ENCODE data around the gene CNNM1. TPM values are rescaled to one million over a fixed set of nuclear protein-coding genes. Genes with fewer than 3 reads are reported as not detected.
A peak's percentile ranks its signal among the peaks of the same experiment; 100 is the strongest.

The CNNM1 gene
- total RNA-seq (not detected), polyA plus RNA-seq (under 1 TPM in 1 of 4 donors, not detected in 3; 0.07 TPM)

DNA sequence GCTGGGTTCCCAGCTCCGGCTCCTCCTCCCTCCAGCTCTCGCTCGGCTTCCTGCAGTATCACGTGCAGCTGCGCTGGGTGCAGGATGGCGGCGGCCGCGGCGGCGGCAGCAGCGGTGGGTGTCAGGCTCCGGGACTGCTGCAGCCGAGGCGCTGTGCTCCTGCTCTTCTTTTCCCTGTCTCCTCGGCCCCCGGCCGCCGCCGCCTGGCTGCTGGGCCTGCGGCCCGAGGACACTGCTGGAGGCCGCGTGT, at the start of gene CNNM1:
CNNM1 (plus strand) TSS at position 53 of the 250 bp plus-strand sequence; CDS start at position 85, 32 bp downstream.
- Mint-ChIP-seq H3K27me3 (peaks cover 58% of the 10 kb centered on the region), H3K9me3 (peaks cover 0 to 7% (median 0%) of the 10 kb centered on the region in 7 donors), H3K27ac (no peak within 1 kb of the TSS), H3K4me1 (peaks cover 0 to 13% (median 5%) of the 10 kb centered on the region in 4 donors), H3K4me3 (peak within 1 kb of the TSS in 3 of 4 donors; percentile 48 to 63 (median 62)), H3K36me3 (no peaks in the 10 kb centered on the region)
- no peaks in the 10 kb centered on the region for H3K36me3 ChIP-seq (ENCODE audit: control insufficient read depth, insufficient read depth, low read length)
- H3K4me3 ChIP-seq (ENCODE audit: low read depth, low read length) = no peak within 1 kb of the TSS
- H3K27me3 ChIP-seq (ENCODE audit: control insufficient read depth, insufficient read depth, low read length) = peaks cover 17% of the 10 kb centered on the region
- peak in 1 of 3 donors; percentile 34 for DNase-seq
- peaks cover 9% of the 10 kb centered on the region for H3K4me1 ChIP-seq (ENCODE audit: control insufficient read depth, insufficient read depth, low read length, poor library complexity, severe bottlenecking)
- H3K27ac ChIP-seq (ENCODE audit: insufficient read depth, low read length, poor library complexity, severe bottlenecking) = no peak within 1 kb of the TSS
- no peak for ATAC-seq (ENCODE audit: low read depth in 2 of 2)
- H3K9me3 ChIP-seq (ENCODE audit: control insufficient read depth in 2 of 2, low read length in 2 of 2) = no peaks in the 10 kb centered on the region

DNA sequence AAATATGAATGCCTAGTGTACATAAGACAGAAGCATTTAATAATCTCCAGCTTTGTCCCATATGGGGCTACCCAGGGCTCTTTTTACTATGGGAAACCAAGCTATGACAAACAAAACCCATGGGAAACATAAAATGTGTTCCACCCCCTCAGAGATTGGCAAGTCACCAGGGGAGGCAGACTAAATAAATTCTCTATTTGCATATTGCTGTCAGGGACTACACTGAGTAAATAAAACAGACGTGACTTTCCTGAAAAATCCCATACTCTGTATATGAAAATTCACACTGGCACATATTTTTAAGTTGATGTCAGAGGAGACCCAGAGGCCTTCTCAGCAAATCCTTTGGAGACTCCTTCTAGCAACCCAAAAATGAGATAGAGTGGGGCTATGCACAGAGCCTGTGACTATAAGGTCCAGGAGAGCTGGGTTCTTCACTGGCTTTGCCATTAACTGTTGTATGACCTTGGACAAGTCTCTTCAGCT, 49.5 kb upstream of the CNNM1 start:
- Histone ChIP-seq H3K4me3 (ENCODE audit: low read depth, low read length) (no peak overlapping the region), H3K27me3 (ENCODE audit: control insufficient read depth, insufficient read depth, low read length) (peaks cover 1% of the 10 kb centered on the region), H3K9me3 (ENCODE audit: control insufficient read depth in 2 of 2, low read length in 2 of 2) (peaks cover 8 to 9% of the 10 kb centered on the region in 2 experiments), H3K36me3 (ENCODE audit: control insufficient read depth, insufficient read depth, low read length) (no peaks in the 10 kb centered on the region), H3K4me1 (ENCODE audit: control insufficient read depth, insufficient read depth, low read length, poor library complexity, severe bottlenecking) (no peaks in the 10 kb centered on the region), H3K27ac (ENCODE audit: insufficient read depth, low read length, poor library complexity, severe bottlenecking) (no peak overlapping the region)
- H3K27me3 Mint-ChIP-seq = no peaks in the 10 kb centered on the region
- H3K27ac Mint-ChIP-seq = no peak overlapping the region
- no peak overlapping the region for H3K4me3 Mint-ChIP-seq
- H3K4me1 Mint-ChIP-seq = no peaks in the 10 kb centered on the region
- DNase-seq (no peak), ATAC-seq (ENCODE audit: low read depth in 2 of 2) (no peak)
- H3K36me3 Mint-ChIP-seq = no peaks in the 10 kb centered on the region
- H3K9me3 Mint-ChIP-seq = peaks cover 0 to 15% (median 10%) of the 10 kb centered on the region in 7 donors

DNA sequence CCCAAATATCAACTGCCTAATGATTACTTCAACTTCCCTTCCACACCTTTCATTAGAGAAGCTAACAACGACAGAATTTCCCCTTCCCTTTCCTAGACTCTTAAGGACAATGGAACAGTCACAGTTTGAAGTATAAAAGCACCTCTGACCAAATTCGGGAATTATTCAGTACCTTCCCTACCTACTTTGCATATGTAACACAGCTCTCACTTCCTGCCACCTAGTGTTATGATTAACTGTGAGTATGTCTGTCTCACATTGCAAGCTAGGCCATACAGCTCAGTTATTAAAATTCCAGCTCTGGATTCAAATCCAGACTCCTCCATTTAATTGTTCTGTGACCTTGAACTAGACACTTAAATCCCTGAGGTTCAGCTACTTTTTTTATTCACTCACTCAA, 48.7 kb upstream of the CNNM1 start:
- Mint-ChIP-seq H3K27me3 (no peaks in the 10 kb centered on the region), H3K4me1 (no peaks in the 10 kb centered on the region), H3K27ac (no peak overlapping the region), H3K36me3 (no peaks in the 10 kb centered on the region), H3K4me3 (no peak overlapping the region), H3K9me3 (peaks cover 0 to 15% (median 10%) of the 10 kb centered on the region in 7 donors)
- H3K36me3 ChIP-seq (ENCODE audit: control insufficient read depth, insufficient read depth, low read length) = no peaks in the 10 kb centered on the region
- DNase-seq (no peak), ATAC-seq (ENCODE audit: low read depth in 2 of 2) (no peak)
- no peaks in the 10 kb centered on the region for H3K4me1 ChIP-seq (ENCODE audit: control insufficient read depth, insufficient read depth, low read length, poor library complexity, severe bottlenecking)
- H3K27me3 ChIP-seq (ENCODE audit: control insufficient read depth, insufficient read depth, low read length) = peaks cover 1% of the 10 kb centered on the region
- peaks cover 8 to 9% of the 10 kb centered on the region in 2 experiments for H3K9me3 ChIP-seq (ENCODE audit: control insufficient read depth in 2 of 2, low read length in 2 of 2)
- no peak overlapping the region for H3K27ac ChIP-seq (ENCODE audit: insufficient read depth, low read length, poor library complexity, severe bottlenecking)
- no peak overlapping the region for H3K4me3 ChIP-seq (ENCODE audit: low read depth, low read length)

DNA sequence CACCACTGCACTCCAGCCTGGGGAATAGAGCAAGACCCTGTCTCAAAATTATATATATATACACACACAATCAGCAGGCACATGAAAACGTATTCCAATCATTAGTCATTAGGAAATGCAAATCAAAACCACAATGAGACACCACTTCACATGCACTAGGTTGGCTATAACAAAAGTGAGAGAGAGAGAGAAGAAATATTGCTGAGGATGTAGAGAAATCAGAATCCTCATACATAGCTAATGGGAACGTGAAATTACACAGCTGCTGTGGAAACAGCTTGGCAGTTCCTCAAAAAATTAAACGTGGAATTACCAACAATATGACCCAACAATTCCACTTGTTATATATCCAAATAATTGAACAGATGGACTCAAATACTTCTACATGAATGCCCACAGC, 43.3 kb upstream of the CNNM1 start:
- no peak for DNase-seq

DNA sequence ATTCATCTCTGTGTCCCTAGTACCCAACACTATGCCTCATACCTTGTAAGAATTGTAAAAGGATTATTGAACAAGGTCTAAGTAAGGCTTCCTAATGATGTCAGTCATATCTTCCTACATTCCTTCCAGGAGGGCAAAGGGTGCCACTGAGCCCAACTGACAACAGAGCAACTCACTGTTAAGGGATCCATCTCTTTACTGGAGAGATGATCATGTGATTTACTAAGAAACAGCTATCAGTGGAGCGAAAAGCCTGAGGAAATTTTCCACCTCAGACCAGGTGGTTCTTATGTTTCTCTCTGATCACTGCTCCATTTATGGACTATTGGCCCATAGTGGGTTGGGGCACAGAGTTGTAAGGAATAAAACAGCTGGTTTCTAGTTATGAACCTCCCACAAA, 38.9 kb upstream of the CNNM1 start:
- no peaks in the 10 kb centered on the region for H3K27me3 Mint-ChIP-seq
- no peak overlapping the region for H3K27ac ChIP-seq (ENCODE audit: insufficient read depth, low read length, poor library complexity, severe bottlenecking)
- no peak overlapping the region for H3K4me3 Mint-ChIP-seq
- no peaks in the 10 kb centered on the region for H3K36me3 ChIP-seq (ENCODE audit: control insufficient read depth, insufficient read depth, low read length)
- H3K9me3 ChIP-seq (ENCODE audit: control insufficient read depth in 2 of 2, low read length in 2 of 2) = no peaks in the 10 kb centered on the region
- no peaks in the 10 kb centered on the region for H3K27me3 ChIP-seq (ENCODE audit: control insufficient read depth, insufficient read depth, low read length)
- H3K27ac Mint-ChIP-seq = no peak overlapping the region
- H3K4me1 Mint-ChIP-seq = no peaks in the 10 kb centered on the region
- DNase-seq (no peak), ATAC-seq (ENCODE audit: low read depth in 2 of 2) (no peak)
- no peaks in the 10 kb centered on the region for H3K4me1 ChIP-seq (ENCODE audit: control insufficient read depth, insufficient read depth, low read length, poor library complexity, severe bottlenecking)
- H3K36me3 Mint-ChIP-seq = no peaks in the 10 kb centered on the region
- H3K4me3 ChIP-seq (ENCODE audit: low read depth, low read length) = no peak overlapping the region
- H3K9me3 Mint-ChIP-seq = peaks cover 0 to 2% (median 0%) of the 10 kb centered on the region in 7 donors

More for the DNA sequence above, 43.3 kb upstream of the CNNM1 start:
- no peaks in the 10 kb centered on the region for H3K36me3 Mint-ChIP-seq
- H3K27me3 Mint-ChIP-seq = no peaks in the 10 kb centered on the region
- ATAC-seq (ENCODE audit: low read depth in 2 of 2) = no peak
- no peaks in the 10 kb centered on the region for H3K4me1 ChIP-seq (ENCODE audit: control insufficient read depth, insufficient read depth, low read length, poor library complexity, severe bottlenecking)
- H3K27ac Mint-ChIP-seq = no peak overlapping the region
- H3K4me3 Mint-ChIP-seq = no peak overlapping the region
- H3K9me3 ChIP-seq (ENCODE audit: control insufficient read depth in 2 of 2, low read length in 2 of 2) = peaks cover 8 to 9% of the 10 kb centered on the region in 2 experiments
- H3K4me1 Mint-ChIP-seq = no peaks in the 10 kb centered on the region
- H3K36me3 ChIP-seq (ENCODE audit: control insufficient read depth, insufficient read depth, low read length) = no peaks in the 10 kb centered on the region
- peaks cover 0 to 15% (median 10%) of the 10 kb centered on the region in 7 donors for H3K9me3 Mint-ChIP-seq
- no peaks in the 10 kb centered on the region for H3K27me3 ChIP-seq (ENCODE audit: control insufficient read depth, insufficient read depth, low read length)
- no peak overlapping the region for H3K27ac ChIP-seq (ENCODE audit: insufficient read depth, low read length, poor library complexity, severe bottlenecking)
- no peak overlapping the region for H3K4me3 ChIP-seq (ENCODE audit: low read depth, low read length)

DNA sequence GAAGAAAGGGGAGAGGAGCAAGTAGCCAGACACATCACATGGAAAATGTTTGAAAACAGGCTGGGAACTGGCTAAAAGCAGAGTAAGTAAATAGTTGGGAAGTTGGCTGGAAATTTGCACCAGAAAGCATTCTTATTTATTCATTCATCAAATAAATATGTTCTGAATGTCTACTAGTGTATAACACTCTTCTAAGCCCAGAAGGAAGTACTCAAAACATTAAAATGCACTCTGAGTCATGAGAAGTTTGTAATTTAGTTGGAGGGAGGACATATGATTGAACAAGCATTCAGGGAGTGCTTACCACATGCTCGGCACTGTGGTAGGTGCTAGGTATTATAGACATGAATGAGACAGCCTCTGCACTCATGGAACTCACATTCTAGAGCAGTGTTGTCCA, 37.0 kb upstream of the CNNM1 start:
- no peaks in the 10 kb centered on the region for H3K9me3 ChIP-seq (ENCODE audit: control insufficient read depth in 2 of 2, low read length in 2 of 2)
- peak overlapping the region in 1 of 4 donors; percentile 24 for H3K4me3 Mint-ChIP-seq
- H3K36me3 Mint-ChIP-seq = no peaks in the 10 kb centered on the region
- H3K27ac Mint-ChIP-seq = no peak overlapping the region
- H3K27ac ChIP-seq (ENCODE audit: insufficient read depth, low read length, poor library complexity, severe bottlenecking) = no peak overlapping the region
- H3K36me3 ChIP-seq (ENCODE audit: control insufficient read depth, insufficient read depth, low read length) = no peaks in the 10 kb centered on the region
- H3K9me3 Mint-ChIP-seq = no peaks in the 10 kb centered on the region
- H3K4me3 ChIP-seq (ENCODE audit: low read depth, low read length) = no peak overlapping the region
- H3K4me1 ChIP-seq (ENCODE audit: control insufficient read depth, insufficient read depth, low read length, poor library complexity, severe bottlenecking) = no peaks in the 10 kb centered on the region
- DNase-seq = no peak
- no peak for ATAC-seq (ENCODE audit: low read depth in 2 of 2)
- no peaks in the 10 kb centered on the region for H3K4me1 Mint-ChIP-seq
- H3K27me3 ChIP-seq (ENCODE audit: control insufficient read depth, insufficient read depth, low read length) = no peaks in the 10 kb centered on the region
- no peaks in the 10 kb centered on the region for H3K27me3 Mint-ChIP-seq

DNA sequence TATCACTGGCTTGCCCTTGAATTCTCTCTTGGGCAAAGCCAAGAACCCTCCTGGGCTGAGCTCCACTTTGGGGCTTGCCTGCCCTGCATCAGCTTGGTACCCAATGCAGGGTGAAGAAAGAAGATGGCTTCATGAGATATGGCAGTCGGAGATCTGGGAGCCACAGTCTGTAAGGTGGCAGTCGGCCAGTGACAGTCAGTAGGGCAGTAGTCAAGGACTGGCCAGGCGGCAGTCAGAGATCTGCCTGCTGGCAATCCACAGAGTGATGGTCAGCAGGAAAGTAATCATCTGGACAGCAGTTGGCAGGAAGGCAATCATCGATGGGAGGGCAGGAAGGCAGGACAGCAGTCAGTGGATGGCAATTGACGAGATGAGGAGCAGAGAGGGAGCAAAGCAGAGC, 32.6 kb upstream of the CNNM1 start:
- Histone ChIP-seq H3K9me3 (ENCODE audit: control insufficient read depth in 2 of 2, low read length in 2 of 2) (no peaks in the 10 kb centered on the region), H3K27ac (ENCODE audit: insufficient read depth, low read length, poor library complexity, severe bottlenecking) (no peak overlapping the region), H3K36me3 (ENCODE audit: control insufficient read depth, insufficient read depth, low read length) (no peaks in the 10 kb centered on the region), H3K4me3 (ENCODE audit: low read depth, low read length) (no peak overlapping the region), H3K4me1 (ENCODE audit: control insufficient read depth, insufficient read depth, low read length, poor library complexity, severe bottlenecking) (no peaks in the 10 kb centered on the region), H3K27me3 (ENCODE audit: control insufficient read depth, insufficient read depth, low read length) (no peaks in the 10 kb centered on the region)
- H3K4me3 Mint-ChIP-seq = no peak overlapping the region
- ATAC-seq (ENCODE audit: low read depth in 2 of 2) (no peak), DNase-seq (no peak)
- H3K36me3 Mint-ChIP-seq = no peaks in the 10 kb centered on the region
- H3K4me1 Mint-ChIP-seq = no peaks in the 10 kb centered on the region
- no peak overlapping the region for H3K27ac Mint-ChIP-seq
- no peaks in the 10 kb centered on the region for H3K9me3 Mint-ChIP-seq
- H3K27me3 Mint-ChIP-seq = no peaks in the 10 kb centered on the region

DNA sequence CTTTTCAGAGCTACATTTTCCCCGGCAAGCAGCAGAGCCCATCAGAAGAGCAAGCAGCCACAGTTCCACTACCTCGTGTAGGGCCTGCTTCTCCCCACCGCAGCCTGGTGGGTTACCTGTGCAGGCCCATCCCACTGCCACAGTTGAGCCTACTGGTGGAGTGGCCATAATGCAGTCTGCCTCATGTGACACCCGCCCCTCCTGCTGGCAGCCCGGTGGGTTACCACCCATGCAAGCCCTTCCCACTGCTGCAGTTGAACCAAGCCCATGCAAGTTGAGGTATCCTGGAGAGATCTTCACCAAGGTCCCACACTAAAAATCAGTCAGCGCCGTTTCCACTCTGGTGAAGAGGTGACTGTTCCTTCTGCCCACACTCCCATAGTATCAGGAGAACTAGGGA, 32.1 kb upstream of the CNNM1 start:
- H3K27ac Mint-ChIP-seq = no peak overlapping the region
- no peaks in the 10 kb centered on the region for H3K9me3 ChIP-seq (ENCODE audit: control insufficient read depth in 2 of 2, low read length in 2 of 2)
- no peaks in the 10 kb centered on the region for H3K36me3 ChIP-seq (ENCODE audit: control insufficient read depth, insufficient read depth, low read length)
- H3K27me3 Mint-ChIP-seq = no peaks in the 10 kb centered on the region
- no peaks in the 10 kb centered on the region for H3K9me3 Mint-ChIP-seq
- ATAC-seq (ENCODE audit: low read depth in 2 of 2) (no peak), DNase-seq (no peak)
- H3K4me1 Mint-ChIP-seq = no peaks in the 10 kb centered on the region
- H3K27ac ChIP-seq (ENCODE audit: insufficient read depth, low read length, poor library complexity, severe bottlenecking) = no peak overlapping the region
- H3K4me3 ChIP-seq (ENCODE audit: low read depth, low read length) = no peak overlapping the region
- H3K36me3 Mint-ChIP-seq = no peaks in the 10 kb centered on the region
- H3K27me3 ChIP-seq (ENCODE audit: control insufficient read depth, insufficient read depth, low read length) = no peaks in the 10 kb centered on the region
- H3K4me3 Mint-ChIP-seq = no peak overlapping the region
- H3K4me1 ChIP-seq (ENCODE audit: control insufficient read depth, insufficient read depth, low read length, poor library complexity, severe bottlenecking) = no peaks in the 10 kb centered on the region

All from CD4-positive, CD25-positive, alpha-beta regulatory T cell (primary cell).